Hippocampal formation (tissue), 2 donors: Measurements from ENCODE around the gene LRRC25.

Experiments
- DNase-seq, 2 donors: peaks; one replicate each; lab custom pipeline; 2025; lab: John Stamatoyannopoulos, UW

Gene LRRC25

GRCh38 chr19:18346091-18346490, 51.3 kb downstream of the LRRC25 start:
- no peak for DNase-seq

- no peak for DNase-seq
These were observed 52.1 kb downstream of the LRRC25 start for GRCh38 chr19:18345296-18345695.

- no peak for DNase-seq
These were observed 52.9 kb downstream of the LRRC25 start for GRCh38 chr19:18344582-18344950.

- DNase-seq: no peak
These were observed 55.3 kb downstream of the LRRC25 start for GRCh38 chr19:18342090-18342632.
